Measurements from ENCODE around the gene EMILIN1.

The EMILIN1 gene

GRCh38 chr2:27127883-27128667 is 49.7 kb downstream of the EMILIN1 start:
- no peak for DNase-seq (ENCODE audit: low read depth)
- no peak overlapping the region for H3K4me3 ChIP-seq (ENCODE audit: low read length)
- TF ChIP-seq CTCF (conservative IDR thresholded peaks at IDR 0.05; ENCODE audit: low read length): no peak

- H3K4me3 ChIP-seq (ENCODE audit: low read length): no peak overlapping the region
- DNase-seq (ENCODE audit: low read depth): no peak
- no peak for TF ChIP-seq CTCF (conservative IDR thresholded peaks at IDR 0.05; ENCODE audit: low read length)
These were observed 50.5 kb downstream of the EMILIN1 start for GRCh38 chr2:27128668-27129571.

GRCh38 chr2:27130396-27130795 is 52.0 kb downstream of the EMILIN1 start:
- TF ChIP-seq CTCF (conservative IDR thresholded peaks at IDR 0.05; ENCODE audit: low read length): no peak
- no peak for DNase-seq (ENCODE audit: low read depth)
- H3K4me3 ChIP-seq (ENCODE audit: low read length): no peak overlapping the region

GRCh38 chr2:27131429-27131828 is 53.0 kb downstream of the EMILIN1 start:
- DNase-seq (ENCODE audit: low read depth): no peak
- no peak for TF ChIP-seq CTCF (conservative IDR thresholded peaks at IDR 0.05; ENCODE audit: low read length)
- no peak overlapping the region for H3K4me3 ChIP-seq (ENCODE audit: low read length)

GRCh38 chr2:27133195-27133875 is 54.9 kb downstream of the EMILIN1 start:
- no peak for TF ChIP-seq CTCF (conservative IDR thresholded peaks at IDR 0.05; ENCODE audit: low read length)
- no peak for DNase-seq (ENCODE audit: low read depth)
- peak overlapping the region; percentile 86 for H3K4me3 ChIP-seq (ENCODE audit: low read length)

- TF ChIP-seq CTCF (conservative IDR thresholded peaks at IDR 0.05; ENCODE audit: low read length): peak; percentile 55
- peak; percentile 90 for DNase-seq (ENCODE audit: low read depth)
- H3K4me3 ChIP-seq (ENCODE audit: low read length): peak within 1 kb of the TSS; percentile 86
These were observed 55.7 kb downstream of the EMILIN1 start, which contains the start of gene PREB for GRCh38 chr2:27133905-27134780. TSS of gene PREB (minus strand) at chr2:27134636. CDS start at chr2:27134421, 215 bp downstream.
